ENCODE data around the gene PTEN.
A peak's percentile ranks its signal among the peaks of the same experiment; 100 is the strongest.

PTEN gene

DNA sequence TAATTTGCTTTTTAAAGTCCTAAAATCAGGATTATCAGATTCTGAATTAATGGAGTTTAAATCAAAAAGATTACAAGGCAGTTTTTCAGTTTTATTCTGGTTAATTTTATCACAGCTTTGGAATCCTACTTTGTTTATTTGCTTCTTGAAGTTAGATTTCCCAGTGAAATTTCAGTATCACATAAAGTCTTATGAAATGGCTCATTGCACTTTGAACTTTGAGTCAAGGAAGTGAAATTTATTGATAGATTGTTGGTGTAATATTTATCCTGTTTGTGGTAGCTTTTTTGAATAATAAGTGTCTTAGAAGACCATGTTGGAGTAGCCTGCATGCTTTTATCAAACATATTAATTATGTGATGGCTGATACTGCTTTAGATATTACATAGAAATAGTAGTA lies 92.6 kb downstream of the PTEN start:
- no peak for DNase-seq (ENCODE audit: extremely low spot score, insufficient read length, low read depth)
- FAIRE-seq: no peak

- FAIRE-seq: no peak
- no peak for DNase-seq (ENCODE audit: extremely low spot score, insufficient read length, low read depth)
These were observed 94.3 kb downstream of the PTEN start for GRCh38 chr10:87957702-87958101.

GRCh38 chr10:87960230-87960629 lies 96.8 kb downstream of the PTEN start:
- DNase-seq (ENCODE audit: extremely low spot score, insufficient read length, low read depth) (no peak), FAIRE-seq (no peak)

- FAIRE-seq: no peak
- no peak for DNase-seq (ENCODE audit: extremely low spot score, insufficient read length, low read depth)
These were observed 97.9 kb downstream of the PTEN start for GRCh38 chr10:87961314-87961713.

- DNase-seq (ENCODE audit: extremely low spot score, insufficient read length, low read depth): no peak
- no peak for FAIRE-seq
These were observed 103.0 kb downstream of the PTEN start for GRCh38 chr10:87966459-87966858.

DNA sequence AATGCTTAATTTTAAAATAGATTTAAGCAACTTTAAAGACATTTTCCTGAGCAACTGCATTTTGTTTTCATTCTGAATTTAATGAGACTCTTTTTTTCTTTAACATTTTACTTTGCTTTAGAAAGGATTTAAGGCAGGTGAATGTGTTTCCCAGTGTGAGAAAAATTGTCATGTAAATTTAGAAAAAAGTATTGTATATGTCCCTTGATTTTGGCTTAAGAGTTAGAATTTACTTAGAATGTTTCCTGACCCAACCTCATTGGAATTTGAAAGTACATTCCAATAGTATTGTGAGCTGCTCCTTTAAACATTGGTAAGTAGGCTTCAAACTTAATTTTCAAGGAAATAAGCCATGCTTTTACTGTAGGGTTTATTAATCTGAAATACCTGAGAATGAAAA lies 110.2 kb downstream of the PTEN start:
- no peak for FAIRE-seq
- no peak for DNase-seq (ENCODE audit: extremely low spot score, insufficient read length, low read depth)

DNA sequence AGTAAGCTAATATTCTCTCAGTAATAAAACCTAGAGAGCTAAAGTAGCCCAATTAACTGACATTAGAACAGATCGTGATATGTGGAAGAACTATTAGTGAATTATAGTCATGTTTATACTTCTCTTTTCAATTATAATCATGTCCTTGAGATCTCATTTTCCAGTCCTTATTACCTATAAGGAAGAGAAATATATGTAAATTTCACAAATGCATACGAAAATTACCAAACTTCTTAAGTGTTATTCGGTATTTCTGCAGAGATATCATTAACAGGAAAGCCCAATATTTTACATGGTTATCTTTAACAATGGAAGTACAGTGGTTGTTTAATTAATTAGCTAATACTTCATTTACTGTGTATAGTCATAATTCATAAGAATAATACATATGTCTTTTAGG lies 110.7 kb downstream of the PTEN start:
- no peak for FAIRE-seq
- no peak for DNase-seq (ENCODE audit: extremely low spot score, insufficient read length, low read depth)

GRCh38 chr10:87974769-87975168 lies 111.3 kb downstream of the PTEN start:
- DNase-seq (ENCODE audit: extremely low spot score, insufficient read length, low read depth) (no peak), FAIRE-seq (peak; percentile 24)

- peak; percentile 15 for FAIRE-seq
- DNase-seq (ENCODE audit: extremely low spot score, insufficient read length, low read depth): no peak
These were observed 112.8 kb downstream of the PTEN start for GRCh38 chr10:87976101-87976743.

DNA sequence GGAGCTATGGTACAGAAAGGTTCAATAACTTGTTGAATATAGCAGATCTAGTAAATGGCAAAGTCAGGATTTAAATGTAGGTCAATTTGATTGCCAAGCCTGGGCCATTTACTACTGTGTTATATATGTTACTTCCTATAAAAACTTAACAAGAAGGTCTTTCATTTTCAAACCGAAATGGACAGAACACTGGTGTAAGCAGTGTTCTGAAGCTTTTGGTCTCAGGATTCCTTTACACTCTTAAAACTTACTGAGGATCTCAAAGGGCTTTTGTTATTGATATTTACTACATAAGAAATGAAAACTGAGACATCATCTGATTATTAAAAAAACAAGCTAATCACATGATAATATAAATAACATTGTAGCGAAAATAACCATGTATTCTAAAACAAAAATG lies 114.7 kb downstream of the PTEN start:
- DNase-seq (ENCODE audit: extremely low spot score, insufficient read length, low read depth) (no peak), FAIRE-seq (no peak)

DNA sequence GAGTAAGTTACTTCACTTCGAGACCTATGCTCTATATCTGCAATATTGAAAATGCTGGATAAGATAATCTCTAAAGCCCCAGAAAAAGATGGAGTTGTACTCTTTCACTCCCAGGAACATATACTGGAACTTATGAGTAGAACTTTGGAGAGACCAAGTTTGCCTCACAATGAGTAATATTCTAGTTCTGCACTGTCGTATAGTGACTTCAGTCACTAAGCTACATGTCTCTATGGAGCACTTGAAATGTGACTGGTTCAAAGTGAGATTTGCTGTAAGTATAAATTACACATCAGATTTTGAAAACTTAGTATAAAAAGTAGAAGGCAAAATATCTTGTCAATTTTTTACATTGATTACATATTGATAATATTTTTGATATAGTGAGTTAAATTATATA lies 116.4 kb downstream of the PTEN start:
- DNase-seq (ENCODE audit: extremely low spot score, insufficient read length, low read depth): no peak
- no peak for FAIRE-seq

DNA sequence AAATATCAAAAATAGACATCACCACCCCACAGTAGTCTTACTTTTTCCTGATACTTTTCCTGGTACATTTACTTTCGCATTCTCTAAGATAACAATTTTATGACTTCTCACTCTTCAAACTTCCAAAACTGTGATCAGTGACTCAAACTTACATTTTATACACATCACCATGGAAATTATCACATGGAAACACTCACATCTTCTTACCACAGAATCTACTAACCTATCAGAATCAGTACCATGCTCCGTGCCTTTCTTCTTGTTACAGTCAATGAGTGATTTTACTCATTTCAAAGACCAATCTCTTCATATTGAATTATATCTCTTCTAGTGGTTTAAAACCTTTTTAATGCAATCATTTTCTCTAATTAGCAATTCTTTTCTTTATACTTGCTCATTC lies 120.3 kb downstream of the PTEN start:
- peak; percentile 33 for FAIRE-seq

DNA sequence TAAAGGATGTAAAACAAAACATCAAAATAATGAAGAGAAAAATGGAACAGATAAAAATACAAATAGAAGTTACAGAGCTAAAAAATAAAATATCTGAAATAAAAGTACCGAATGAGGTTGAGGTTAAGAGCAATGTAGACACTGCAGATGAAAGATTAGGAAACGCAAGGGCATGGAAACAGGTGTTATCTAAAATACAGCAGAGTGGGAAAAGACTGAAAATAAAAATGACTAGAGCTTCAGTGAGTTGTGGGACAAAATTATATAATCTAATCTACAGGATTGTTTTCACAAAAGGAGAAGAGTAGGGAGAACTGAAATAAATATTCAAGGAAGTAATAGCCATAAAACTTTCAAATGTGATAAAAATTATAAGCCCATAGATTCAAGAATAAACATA lies 123.8 kb downstream of the PTEN start:
- no peak for DNase-seq (ENCODE audit: extremely low spot score, insufficient read length, low read depth)
- FAIRE-seq: no peak

More for the DNA sequence above, 120.3 kb downstream of the PTEN start:
- no peak for DNase-seq (ENCODE audit: extremely low spot score, insufficient read length, low read depth)

DNA sequence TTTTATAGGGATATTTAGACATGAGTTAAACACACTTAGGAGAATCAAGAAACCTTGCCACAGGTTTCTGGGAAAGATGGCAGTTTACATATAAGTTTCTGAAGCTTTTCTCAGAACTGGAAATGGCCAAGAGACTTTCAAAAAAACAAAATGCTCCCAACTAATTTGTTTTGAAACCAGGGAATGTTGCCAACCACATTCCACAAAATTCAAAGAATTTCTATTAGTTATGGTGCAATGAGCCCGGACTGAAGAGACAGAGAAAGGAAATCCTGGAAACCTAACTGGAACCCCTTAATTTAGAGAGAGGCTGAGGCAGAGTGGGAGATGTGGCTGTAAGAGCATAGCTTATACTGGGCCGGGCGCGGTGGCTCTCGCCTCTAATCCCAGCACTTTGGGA lies 128.5 kb downstream of the PTEN start:
- no peak for DNase-seq (ENCODE audit: extremely low spot score, insufficient read length, low read depth)
- no peak for FAIRE-seq

DNA sequence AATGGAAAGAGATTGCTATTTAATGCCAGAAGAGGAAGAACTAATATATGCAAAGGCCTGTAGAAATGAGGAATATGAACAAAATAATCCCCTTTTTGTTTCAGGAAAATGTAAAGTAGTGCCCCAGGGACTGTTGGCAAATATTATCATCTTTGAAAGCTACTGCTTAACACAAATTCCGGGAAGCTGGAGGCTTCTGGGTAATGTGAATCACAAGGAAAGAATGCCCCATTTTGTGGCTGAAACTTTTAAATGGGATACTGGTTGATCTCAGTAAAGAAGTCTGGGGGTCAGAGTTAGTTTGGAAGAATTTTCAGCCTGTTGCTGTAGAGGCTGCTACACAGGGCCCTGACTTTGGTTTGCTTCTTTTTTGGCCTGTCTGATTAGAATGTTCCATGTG lies 141.0 kb downstream of the PTEN start:
- FAIRE-seq (no peak), DNase-seq (ENCODE audit: extremely low spot score, insufficient read length, low read depth) (no peak)

DNA sequence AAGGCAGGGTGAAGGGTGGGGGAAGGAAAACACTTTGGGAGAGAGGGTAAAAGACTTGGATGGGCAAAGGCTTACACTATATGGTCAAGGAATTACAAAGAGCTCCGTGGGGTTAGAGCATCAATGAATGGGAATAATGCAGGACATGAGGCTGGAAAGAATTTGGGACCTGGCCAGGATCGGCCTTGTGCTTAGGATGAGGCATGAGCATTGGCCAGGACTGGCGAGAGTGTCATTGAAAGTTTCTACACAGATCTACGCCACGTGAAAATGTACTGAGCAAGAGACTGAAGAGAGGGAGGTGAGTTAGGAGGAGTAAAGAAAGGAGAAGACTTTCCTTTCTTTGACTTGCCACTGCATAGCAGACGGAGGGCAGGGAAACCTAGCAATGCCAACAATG lies 142.8 kb downstream of the PTEN start:
- no peak for DNase-seq (ENCODE audit: extremely low spot score, insufficient read length, low read depth)
- no peak for FAIRE-seq

- no peak for FAIRE-seq
- no peak for DNase-seq (ENCODE audit: extremely low spot score, insufficient read length, low read depth)
These were observed 145.5 kb downstream of the PTEN start for GRCh38 chr10:88008866-88009470.

- no peak for FAIRE-seq
These were observed 149.2 kb downstream of the PTEN start for GRCh38 chr10:88012641-88013040.

DNA sequence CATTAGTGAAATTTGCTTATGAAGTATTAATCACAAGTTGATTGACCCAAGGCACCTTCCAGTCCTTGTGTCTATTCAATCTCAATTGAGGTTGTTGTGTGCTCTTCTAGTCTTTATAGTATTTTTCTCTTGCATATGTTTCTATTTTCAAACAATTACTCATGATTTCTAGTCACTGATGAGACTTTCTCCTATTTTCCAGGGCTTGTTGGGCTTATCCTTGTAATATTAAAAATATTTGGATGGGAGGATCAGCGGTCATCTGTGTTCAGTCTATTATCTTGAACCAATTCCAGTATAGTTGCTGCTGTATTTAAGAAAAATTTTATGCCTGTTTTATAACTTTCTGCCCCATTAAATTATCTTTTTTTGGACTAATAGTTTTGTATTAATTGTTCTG lies 154.4 kb downstream of the PTEN start:
- FAIRE-seq (no peak), DNase-seq (ENCODE audit: extremely low spot score, insufficient read length, low read depth) (no peak)

More at GRCh38 chr10:88012641-88013040, 149.2 kb downstream of the PTEN start:
- DNase-seq (ENCODE audit: extremely low spot score, insufficient read length, low read depth): no peak

DNA sequence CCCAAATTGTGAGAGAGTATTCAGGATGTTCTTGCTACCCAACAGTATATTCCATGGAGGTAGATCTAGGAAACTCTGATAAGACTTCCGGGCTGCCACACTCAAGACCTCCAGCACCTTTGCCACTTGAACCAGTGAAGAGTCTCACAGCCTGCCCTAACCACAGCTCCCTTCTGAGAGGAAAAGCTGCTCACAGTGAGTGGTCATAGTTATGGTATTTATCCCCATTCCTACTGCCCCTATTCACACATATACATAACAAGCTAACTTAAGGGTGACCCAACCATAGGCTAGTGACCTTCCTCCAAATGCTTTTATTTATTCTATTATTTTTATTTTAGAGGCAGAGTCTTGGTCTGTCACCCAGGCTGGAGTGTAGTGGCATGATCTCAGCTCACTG lies 156.3 kb downstream of the PTEN start:
- FAIRE-seq: no peak

More for the DNA sequence above, 156.3 kb downstream of the PTEN start:
- DNase-seq (ENCODE audit: extremely low spot score, insufficient read length, low read depth): no peak
